MV-4-11 (cell line): ENCODE results near the gene TMEM150A.
"Not testable (repeated sequence)": the region's sequence is repeated elsewhere in the genome, so short reads cannot be mapped to it uniquely, and the experiment has no call there.

Experiments
- DNase-seq: peaks from one replicate; lab custom pipeline; 2025; lab: John Stamatoyannopoulos, UW

The TMEM150A gene

DNA sequence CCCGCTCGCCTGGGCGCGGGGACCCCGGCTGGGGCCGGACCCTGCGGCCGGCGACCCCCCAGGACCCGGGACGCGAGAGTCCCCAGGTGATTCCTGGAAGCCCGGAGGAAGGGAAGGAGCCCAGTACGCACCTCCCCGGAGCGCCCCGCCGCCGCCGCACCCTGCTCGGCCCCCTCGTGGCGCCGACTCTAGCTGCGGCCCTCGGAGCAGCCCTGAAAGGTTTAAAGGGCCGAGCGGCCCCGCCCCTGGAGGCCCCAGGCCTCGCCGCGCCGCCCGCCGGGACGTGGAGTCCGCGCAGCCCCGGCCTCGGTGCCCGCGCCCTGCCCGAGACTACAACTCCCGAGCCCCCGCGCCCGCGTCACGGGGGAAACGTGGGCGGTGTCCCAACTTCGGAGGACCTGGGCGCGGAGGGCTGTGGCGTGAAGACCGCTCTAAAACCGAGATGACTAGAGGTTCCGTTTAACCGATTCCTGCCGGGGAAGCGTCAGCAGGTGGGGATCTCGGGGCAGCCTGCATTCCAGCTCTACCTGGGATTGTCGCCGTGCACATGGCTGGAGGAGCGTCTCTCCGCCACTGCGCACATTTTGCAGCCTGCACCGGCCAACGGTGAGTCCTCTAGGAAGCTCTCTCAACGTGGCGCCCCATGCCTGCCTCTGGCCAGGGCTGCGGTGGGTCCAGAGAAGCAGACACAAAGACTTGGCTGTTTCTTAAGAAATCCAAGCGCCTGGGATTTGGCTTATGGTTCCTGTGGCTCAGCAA is at the start of gene TMEM150A:
TMEM150A (minus strand) TSS at position 223 of the 759 bp plus-strand sequence. CDS start 750 bp downstream, outside the sequence.
- peak; percentile 78 for DNase-seq

DNA sequence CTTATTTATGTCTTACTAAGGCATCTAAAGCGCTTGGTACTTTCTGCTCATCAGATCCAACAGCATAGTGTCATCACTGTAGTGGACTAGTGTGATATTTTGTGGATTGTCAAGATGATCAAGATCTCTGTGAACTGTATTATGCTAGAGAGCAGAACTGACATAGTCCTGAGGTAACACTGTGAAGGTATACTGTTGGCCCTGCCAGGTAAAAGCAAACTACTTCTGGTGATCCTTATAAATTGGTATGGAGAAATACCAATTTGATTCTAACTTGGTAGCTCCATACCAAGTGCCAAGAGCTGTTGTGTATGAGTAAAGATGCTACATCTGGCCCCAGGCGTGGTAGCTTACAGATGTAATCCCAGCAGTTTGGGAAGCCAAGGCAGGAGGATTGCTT is 49.6 kb upstream of the TMEM150A start:
- DNase-seq = no peak

DNA sequence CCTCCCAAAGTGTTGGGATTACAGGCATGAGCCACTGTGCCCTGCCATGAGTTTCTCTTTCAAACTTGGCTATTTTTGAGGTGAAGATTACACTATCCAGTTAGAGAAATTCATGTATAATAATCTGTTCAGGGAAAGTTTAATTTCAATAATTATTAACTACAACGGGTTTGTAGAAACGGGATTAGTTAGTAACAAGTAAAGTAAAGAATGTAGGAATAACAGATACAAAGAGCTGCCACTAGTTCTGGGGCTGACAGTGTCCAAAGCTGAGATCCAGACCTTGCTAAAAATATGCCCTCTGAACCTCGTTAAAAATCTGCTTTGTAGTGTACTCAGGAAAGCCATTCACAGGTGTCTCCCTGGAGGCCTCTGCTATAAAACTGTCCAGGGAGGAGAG is 48.6 kb upstream of the TMEM150A start:
- no peak for DNase-seq

DNA sequence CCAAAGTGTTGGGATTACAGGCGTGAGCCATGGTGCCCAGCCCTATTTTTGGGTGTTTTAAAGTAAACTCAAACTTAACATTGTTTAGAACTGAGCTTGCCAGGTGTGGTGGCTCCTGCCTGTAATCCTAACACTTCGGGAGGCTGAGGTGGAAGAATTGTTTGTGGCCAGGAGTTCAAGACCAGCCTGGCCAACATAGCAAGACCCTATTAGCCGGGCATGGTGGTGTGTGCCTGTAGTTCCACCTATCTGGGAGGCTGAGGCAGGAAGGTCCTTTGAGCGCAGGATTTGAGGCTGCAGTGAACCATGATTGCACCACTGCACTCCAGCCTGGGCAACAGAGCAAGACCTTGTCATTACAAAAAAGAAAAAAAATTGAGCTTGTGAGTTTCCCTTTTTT is 48.0 kb upstream of the TMEM150A start:
- DNase-seq = no peak

DNA sequence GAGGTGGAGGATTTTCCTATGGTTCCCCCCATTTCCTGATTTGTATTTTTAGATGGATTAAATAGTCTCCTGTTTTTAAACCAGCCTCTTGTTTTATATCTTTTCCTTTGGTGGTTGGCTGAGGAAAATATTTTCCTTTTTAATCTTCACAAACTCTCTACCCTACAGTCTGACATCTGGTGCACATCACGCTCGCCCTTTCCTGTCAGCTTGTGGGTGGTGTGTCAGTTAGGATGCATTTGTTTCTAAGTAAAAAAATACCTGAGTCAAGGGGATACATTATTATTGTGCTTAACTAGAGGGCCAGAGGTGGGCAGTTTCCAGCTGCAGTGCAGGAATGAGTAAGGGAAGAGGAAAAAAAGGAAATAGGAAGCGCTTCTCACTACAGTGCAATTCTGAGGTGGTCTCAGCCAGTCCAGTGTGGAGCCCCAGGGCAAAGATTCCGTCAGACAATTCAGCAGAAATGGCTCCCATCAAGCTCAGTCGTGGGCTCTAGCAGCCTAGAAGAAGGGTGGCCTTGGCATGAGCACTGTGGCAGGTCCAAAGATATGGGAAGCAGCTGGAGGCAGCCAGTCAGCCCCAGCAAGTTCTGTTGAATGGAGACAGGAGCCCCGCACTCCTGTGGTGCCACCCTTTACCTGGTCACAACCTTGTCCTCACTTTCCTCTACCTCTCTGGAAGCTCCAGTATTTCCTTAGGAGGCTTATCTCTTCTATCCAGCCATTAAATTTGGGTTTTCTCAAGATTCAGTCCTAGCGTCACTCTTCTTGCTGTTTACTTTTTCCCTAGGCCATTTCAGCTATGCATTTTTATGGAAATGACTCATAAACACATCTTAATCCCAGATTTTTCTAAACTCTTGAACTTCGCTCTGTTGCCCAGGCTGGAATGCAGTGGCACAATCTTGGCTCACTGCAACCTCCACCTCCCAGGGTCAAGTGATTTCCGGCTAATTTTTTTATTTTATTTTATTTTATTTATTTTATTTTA is 47.0 kb upstream of the TMEM150A start:
- DNase-seq = no peak

DNA sequence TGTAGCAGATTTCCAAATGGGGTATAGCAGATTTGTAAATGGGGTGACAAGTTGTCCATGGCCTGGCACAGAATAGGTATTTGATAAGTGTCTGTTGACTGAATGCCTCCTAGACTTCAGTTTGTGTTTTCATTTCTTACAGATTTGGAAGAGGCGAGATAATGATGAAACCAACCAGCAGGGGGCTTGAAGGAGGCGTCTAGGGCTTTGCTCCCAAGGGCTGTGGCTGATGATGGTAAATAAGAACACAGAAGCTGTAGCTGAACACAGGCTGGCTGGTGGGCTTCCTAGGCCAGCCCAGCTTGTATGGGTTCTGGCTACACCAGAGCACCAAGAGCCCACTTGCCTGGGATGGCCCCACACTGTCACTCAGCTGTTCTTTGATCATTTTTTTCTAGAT is 46.1 kb upstream of the TMEM150A start:
- DNase-seq = no peak

DNA sequence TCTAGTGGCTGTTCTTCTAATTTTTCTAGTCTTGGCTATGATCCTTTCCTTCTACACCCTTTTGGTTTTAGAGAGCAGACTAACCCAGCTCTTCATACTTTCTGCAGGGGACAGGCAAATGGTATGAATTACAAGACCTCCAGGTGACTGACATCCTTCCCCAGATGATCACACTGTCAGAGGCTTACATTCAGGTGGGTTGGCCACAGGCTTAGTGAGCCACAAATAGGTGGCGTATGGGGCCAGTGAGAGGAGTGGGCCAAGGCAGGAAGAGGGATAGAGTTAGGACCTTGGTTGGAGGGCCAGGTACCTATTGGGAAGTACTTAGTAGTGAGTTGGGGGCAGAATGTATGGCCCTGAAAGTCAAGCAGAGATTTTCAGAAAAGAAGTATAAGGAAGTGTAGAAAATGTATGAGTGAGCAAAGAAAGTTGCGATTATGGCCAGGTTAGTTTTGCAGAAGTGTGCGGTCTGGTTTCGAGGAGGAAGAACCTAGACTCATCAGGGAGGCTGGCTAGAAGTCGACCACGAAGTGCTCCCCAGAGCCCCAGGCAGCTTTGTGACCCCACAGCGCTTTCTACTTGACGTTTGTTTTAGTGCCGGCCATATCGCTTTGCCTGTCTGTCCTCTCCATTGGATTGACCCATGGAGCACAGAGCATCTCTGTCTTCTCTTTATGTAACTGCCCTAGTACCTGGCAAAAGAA is 45.5 kb upstream of the TMEM150A start:
- DNase-seq = peak; percentile 87

DNA sequence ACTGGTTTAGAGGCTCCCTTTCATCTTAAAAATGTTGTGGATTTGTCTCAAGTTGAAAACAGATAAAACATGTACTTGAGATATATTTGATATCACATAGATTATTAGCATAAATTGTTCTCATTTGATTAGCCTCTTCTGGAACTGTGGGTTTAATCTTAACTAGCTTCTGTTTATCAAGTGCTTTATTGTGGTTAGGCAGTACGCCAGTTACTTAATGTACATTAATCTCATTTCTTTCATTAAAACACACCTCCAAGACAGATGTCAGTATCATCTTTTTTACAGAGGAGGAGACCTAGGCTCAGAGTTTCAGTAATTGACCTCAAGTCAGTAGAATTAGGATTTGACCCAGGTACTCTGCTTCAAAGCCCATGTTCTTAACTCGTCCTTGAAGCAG is 43.7 kb upstream of the TMEM150A start:
- DNase-seq = no peak

DNA sequence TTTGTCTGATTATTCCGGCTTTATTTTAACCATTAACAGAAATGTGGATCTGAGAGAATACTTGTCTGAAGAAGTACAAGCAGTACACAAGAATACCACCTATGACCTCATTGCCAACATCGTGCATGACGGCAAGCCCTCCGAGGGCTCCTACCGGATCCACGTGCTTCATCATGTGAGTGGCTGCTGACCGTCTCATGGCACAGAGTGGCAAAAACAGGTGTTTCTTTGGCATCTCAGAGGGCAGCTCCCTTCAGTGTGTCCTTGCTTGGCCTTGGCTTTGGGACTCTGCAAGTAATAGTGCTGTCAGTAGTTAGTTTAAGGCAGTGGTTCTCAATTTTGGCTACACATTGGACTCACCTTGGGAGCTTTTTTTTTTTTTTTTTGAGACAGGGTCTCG is 42.4 kb upstream of the TMEM150A start:
- DNase-seq = no peak

GRCh38 chr2:85642725-85643124 is 40.2 kb upstream of the TMEM150A start:
- no peak for DNase-seq

DNA sequence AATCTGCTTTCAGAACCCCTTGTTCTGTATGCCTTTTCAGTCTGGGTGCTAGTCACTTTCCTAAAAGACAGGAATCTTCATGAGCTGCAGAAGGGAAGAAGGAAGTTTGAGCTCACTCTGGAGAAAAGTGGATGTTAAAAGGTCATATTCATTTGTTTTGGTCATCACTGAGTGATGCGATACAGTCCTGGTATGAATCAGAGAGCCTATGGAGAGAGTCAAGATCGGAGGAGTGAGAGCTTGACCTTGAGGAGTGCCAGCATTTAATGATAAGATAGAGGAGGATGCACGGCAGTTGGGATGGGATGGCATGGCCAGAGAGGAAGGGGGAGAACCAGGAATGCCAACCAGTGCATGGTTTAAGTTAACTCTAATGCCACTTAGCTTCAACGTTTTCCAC is 33.1 kb upstream of the TMEM150A start:
- DNase-seq = no peak

- DNase-seq = peak; percentile 63
Observed at GRCh38 chr2:85635011-85635410, 32.5 kb upstream of the TMEM150A start.

DNA sequence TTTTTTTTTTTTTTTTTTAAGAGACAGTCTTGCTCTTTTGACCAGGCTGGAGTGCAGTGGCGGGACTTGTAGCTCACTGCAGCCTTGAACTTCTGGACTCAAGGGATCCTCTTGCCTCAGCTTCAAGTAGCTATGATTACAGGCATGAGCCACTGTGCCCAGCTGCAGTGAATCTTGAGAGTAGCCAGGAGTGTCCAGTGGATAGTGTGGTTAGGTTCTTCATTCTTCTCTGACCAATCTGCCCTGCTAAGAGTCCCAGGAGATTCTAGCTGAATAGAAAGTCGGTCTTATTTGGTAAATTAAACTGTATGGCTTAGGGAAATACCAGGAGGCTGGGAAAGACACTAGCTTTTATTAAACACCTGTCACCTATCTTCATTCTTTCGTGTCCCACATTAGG is 28.8 kb upstream of the TMEM150A start:
- DNase-seq = no peak

- peak; percentile 73 for DNase-seq
Observed at GRCh38 chr2:85628658-85629057, 26.2 kb upstream of the TMEM150A start.

GRCh38 chr2:85623991-85624390 is 21.5 kb upstream of the TMEM150A start:
- no peak for DNase-seq

DNA sequence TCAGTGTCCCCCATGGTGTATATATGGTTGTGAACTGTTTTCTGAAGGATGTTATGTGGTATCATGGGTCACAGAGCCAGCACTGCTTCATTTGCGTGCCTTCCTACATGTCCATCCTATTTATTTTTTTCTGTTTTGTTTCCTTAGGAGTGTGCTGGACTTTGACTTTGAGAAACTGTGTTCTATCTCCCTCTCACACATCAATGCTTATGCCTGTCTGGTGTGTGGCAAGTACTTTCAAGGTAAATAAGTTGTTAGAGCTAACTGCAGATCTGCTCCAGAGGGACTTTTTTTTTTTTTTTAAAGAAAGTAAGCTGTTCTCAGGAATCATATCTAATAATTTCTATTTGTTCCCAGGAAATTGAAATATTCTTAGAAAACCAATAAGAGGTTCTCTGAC is 18.8 kb upstream of the TMEM150A start:
- no peak for DNase-seq

GRCh38 chr2:85619617-85620016 is 17.1 kb upstream of the TMEM150A start:
- no peak for DNase-seq

- not testable (repeated sequence) for DNase-seq
Observed at GRCh38 chr2:85617723-85618122, 15.2 kb upstream of the TMEM150A start.

DNA sequence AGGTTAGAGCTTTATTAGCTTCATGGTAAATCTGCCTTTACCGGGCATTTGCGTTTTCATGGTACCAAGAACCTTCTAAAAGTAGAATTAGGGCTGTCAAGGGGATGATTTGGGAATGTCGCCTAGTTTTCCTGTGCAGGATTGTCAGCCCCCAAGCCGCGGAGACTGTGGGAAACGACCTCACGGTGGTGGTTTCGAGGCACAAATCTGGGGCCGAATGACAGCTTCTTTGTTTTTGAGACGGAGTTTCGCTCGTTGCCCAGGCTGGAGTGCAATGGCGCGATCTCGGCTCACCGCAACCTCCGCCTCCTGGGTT is 12.9 kb upstream of the TMEM150A start:
- DNase-seq = no peak

DNA sequence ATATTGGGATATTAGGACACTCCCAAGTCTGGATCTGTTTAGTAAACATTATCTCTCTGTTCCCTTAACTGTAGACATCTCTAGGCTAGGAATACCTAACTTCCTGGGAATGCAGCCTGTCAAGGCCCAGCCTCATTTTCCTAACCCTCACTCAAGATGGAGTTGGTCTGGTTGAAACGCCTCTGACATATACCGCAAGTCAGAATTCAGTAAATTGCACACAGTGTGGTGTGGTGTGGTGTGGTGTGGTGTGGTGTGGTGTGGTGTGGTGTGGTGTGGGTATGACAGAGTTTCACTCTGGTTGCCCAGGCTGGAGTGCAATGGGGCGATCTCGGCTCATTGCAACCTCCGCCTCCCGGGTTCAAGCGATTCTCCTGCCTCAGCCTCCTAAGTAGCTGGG is 12.3 kb upstream of the TMEM150A start:
- not testable (repeated sequence) for DNase-seq

DNA sequence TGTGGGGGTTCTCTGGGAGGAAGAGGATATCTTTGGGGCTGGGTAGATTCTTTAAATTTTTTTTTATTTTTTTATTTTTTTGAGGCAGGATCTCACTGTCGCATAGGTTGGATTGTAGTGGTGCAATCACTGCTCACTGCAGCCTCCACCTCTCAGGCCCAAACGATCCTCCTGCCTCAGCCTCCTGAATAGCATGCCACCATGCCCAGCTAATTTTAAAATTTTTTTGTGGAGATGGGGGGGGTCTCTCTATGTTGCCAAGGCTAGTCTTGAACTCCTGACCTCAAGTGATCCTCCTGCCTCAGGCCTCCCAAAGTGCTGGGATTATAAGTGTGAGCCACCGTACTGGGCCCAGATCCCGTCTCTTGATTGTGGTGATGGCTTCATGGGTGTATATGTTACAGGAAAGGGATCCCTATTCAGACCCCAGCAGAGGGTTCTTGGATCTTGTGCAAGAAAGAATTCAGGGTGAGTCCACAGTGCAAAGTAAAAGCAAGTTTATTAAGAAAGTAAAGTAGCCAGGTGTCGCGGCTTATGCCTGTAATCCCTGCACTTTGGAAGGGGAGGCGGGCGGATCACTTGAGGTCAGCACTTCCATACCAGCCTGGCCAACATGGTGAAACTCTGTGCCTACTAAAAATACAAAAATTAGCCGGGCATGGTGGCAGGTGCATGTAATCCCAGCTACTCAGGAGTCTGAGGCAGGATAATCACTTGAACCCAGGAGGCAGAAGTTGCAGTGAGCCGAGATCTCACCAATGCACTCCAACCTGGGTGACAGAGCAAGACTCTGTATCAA is 11.4 kb upstream of the TMEM150A start:
- no peak for DNase-seq
